Thyroid gland (tissue), 4 donors: ENCODE results near the gene GCN1. TPM values are rescaled to one million over a fixed set of nuclear protein-coding genes. Genes with fewer than 3 reads are reported as not detected.

Source experiments
- DNase-seq, 2 donors: peaks; one replicate each; pipeline ENCODE4 v3.0.0-alpha.2; 2019
- H3K27ac ChIP-seq, 3 donors: fragments of 200-600 bp; sonication (generic); 1 replicate in 2 of 3; 2 replicates in 1 of 3; pipeline ENCODE4 v1.5.1; 2016 to 2019; ENCODE audit warnings: mild to moderate bottlenecking in 1 of 3, moderate library complexity in 1 of 3
- H3K27me3 ChIP-seq: fragments of 200-600 bp; sonication (generic); one replicate; pipeline ENCODE4 v1.5.1; 2019
- H3K36me3 ChIP-seq, 2 donors: fragments of 200-600 bp; sonication (generic); one replicate each; pipeline ENCODE4 v1.5.1; 2016 to 2019
- H3K4me1 ChIP-seq, 2 donors: fragments of 200-600 bp; sonication (generic); one replicate each; pipeline ENCODE4 v1.5.1; 2017 to 2019
- H3K4me3 ChIP-seq, 3 donors: fragments of 200-600 bp; sonication (generic); replicated peaks in 1 of 3; 1 replicate in 2 of 3; 2 replicates in 1 of 3; pipeline ENCODE4 v1.5.1; 2016; ENCODE audit warnings: mild to moderate bottlenecking in 1 of 3
- H3K9me3 ChIP-seq: fragments of 200-600 bp; sonication (generic); one replicate; pipeline ENCODE4 v1.5.1; 2017
- POLR2A ChIP-seq, 2 donors: fragments of 450-650 bp; IDR thresholded peaks; one replicate each; pipeline ENCODE4 v1.6.1; 2017; ENCODE audit warnings: antibody characterized with exemption in 2 of 2, mild to moderate bottlenecking in 2 of 2, moderate library complexity in 1 of 2
- whole genome bisulfite sequencing, 2 donors: methylation state at CpG; one replicate each; pipeline ENCODE4 v1.1.5; 2017; 5-methylcytosine and 5-hydroxymethylcytosine counted together
- intact Hi-C: fragments of 100-400 bp; cut with DNase I; formaldehyde crosslinking; loops from one replicate; pipeline ENCODE4 v1.15.1; 2023
- total RNA-seq, 4 donors: library from RNA; depleted of rRNA; stranded (reverse); fragments of >200 nt; gene quantifications; one replicate each; pipeline ENCODE4 v1.2.3, GENCODE V29; 2016
- TF ChIP-seq, protein P1 (sequence below), 6 experiments: fragments of 200-600 bp in 3 of 6; fragments of 450-650 bp in 3 of 6; sonication (generic) in 3 of 6; IDR thresholded peaks; one replicate each; pipeline ENCODE4 v1.5.1; 2016 to 2019; ENCODE audit warnings: antibody characterized with exemption in 6 of 6, mild to moderate bottlenecking in 2 of 6, inconsistent platforms in 1 of 6, moderate library complexity in 1 of 6

The GCN1 gene
- total RNA-seq, 4 donors from 2014 or later: 44.6 to 111 (median 73.6) TPM

DNA sequence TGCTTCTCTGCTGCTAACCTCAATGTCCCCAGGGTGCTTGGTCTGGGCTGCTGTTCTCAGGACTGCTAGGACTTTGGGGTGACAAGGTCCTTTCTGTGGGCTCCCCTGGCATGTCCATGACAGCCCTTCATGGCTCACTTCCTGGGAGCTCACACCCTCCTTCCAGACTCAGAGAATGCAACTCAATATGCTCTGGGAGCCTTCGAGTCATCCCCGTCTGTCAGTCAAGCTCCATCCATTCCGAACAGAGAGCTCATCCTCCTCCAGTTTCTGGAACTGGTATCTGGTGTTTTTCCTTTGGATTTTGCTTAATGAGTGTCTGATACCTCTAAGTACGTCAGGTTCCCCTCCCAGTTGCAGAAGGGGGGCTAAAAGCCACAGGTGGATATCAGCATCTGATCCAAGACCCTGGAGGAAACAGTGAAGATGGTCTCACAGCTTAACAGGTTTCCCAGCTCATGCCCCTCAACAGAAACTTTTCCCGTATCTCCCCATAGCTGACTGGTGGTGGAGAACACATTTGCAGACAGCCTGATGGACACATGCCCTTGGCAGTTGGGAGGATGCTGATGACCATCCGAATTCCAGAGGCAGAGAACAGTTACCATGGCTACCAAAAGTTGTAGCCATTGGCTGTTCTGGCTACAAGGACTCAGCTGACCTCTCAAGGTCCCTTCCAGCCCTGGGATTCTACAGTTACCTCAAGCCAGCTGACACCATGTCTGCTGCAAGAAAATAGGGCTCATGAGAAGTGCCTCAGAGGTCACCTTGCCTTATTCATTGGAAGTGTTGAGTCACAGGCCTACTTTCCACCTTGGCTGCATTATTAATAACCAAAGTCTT lies 68.5 kb downstream of the GCN1 start:
- 83 to 97% methylated on average over 5 to 6 of the region's 6 CpGs for WGBS, 2 donors
- TF ChIP-seq, protein P1, sequence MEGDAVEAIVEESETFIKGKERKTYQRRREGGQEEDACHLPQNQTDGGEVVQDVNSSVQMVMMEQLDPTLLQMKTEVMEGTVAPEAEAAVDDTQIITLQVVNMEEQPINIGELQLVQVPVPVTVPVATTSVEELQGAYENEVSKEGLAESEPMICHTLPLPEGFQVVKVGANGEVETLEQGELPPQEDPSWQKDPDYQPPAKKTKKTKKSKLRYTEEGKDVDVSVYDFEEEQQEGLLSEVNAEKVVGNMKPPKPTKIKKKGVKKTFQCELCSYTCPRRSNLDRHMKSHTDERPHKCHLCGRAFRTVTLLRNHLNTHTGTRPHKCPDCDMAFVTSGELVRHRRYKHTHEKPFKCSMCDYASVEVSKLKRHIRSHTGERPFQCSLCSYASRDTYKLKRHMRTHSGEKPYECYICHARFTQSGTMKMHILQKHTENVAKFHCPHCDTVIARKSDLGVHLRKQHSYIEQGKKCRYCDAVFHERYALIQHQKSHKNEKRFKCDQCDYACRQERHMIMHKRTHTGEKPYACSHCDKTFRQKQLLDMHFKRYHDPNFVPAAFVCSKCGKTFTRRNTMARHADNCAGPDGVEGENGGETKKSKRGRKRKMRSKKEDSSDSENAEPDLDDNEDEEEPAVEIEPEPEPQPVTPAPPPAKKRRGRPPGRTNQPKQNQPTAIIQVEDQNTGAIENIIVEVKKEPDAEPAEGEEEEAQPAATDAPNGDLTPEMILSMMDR (IDR thresholded peaks at IDR 0.05): no peak
- peak in 1 of 2 donors; percentile 8 for TF ChIP-seq POLR2A (IDR thresholded peaks at IDR 0.05)
- no peak overlapping the region for H3K27ac ChIP-seq
- no peaks in the 10 kb centered on the region for H3K4me1 ChIP-seq
- DNase-seq: no peak
- intact Hi-C loops: no loop called here
- H3K4me3 ChIP-seq: no peak overlapping the region
- no peaks in the 10 kb centered on the region for H3K9me3 ChIP-seq
- peaks cover 48 to 49% of the 10 kb centered on the region in 2 donors for H3K36me3 ChIP-seq
- no peaks in the 10 kb centered on the region for H3K27me3 ChIP-seq

- intact Hi-C loops: no loop called here
- H3K9me3 ChIP-seq: no peaks in the 10 kb centered on the region
- DNase-seq: no peak
- H3K4me3 ChIP-seq: no peak overlapping the region
- H3K4me1 ChIP-seq: no peaks in the 10 kb centered on the region
- 85 to 90% methylated on average over 4 of the region's 4 CpGs for WGBS, 2 donors
- H3K27ac ChIP-seq: no peak overlapping the region
- H3K27me3 ChIP-seq: no peaks in the 10 kb centered on the region
- H3K36me3 ChIP-seq: peaks cover 38 to 39% of the 10 kb centered on the region in 2 donors
- TF ChIP-seq, protein P1 (IDR thresholded peaks at IDR 0.05): no peak
- no peak for TF ChIP-seq POLR2A (IDR thresholded peaks at IDR 0.05)
Observed at GRCh38 chr12:120125029-120125428, 69.5 kb downstream of the GCN1 start.

DNA sequence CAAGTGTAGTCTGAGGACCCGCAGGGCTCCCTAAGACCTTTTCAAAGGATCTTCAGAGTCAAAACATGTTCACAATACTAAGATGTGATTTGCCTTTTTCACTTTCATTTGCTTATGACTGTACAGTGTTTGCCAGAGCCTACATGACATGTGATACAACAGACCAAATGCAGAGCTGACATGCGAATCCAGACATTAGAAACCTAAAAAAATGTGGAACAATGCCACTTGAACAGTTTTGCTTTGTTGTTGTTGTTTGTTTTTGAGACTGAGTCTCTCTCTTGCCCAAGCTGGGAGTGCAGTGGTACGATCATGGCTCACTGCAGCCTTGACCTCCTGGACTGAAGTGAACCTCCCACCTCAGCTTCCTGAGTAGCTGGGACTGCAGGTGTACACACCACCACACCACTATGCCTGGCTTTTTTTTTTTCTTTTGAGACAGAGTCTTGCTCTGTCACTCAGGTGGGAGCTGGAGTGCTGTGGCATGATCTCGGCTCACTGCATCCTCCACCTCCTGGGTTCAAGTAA lies 72.7 kb downstream of the GCN1 start:
- H3K27ac ChIP-seq: no peak overlapping the region
- peaks cover 12 to 14% of the 10 kb centered on the region in 2 donors for H3K4me1 ChIP-seq
- H3K9me3 ChIP-seq: no peaks in the 10 kb centered on the region
- 53 to 65% methylated on average over 4 of the region's 4 CpGs for WGBS, 2 donors
- peaks cover 6 to 7% of the 10 kb centered on the region in 2 donors for H3K36me3 ChIP-seq
- intact Hi-C loops: no loop called here
- H3K4me3 ChIP-seq: no peak overlapping the region
- no peak for DNase-seq
- TF ChIP-seq POLR2A (IDR thresholded peaks at IDR 0.05): no peak
- TF ChIP-seq, protein P1 (IDR thresholded peaks at IDR 0.05): no peak
- H3K27me3 ChIP-seq: no peaks in the 10 kb centered on the region

DNA sequence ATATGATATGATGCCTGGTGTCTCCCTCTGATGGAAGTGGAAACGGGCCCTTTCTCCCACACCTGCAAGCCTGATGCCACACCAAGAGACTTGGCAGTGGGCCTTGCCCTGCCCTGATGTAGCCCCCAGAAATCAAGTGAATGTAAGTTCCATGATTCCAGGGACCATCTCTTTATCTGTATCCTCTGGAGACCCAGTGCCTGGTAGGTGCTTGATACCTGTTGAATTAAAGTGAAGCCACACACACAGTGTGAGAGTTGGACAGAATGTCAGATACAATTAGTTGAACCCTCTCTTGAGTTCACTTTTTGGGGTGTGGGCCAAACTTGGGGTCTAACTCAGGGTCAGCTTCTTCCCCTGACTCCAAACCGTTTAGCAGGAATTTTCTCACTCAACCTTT lies 73.2 kb downstream of the GCN1 start:
- Histone ChIP-seq H3K4me1 (peaks cover 12 to 14% of the 10 kb centered on the region in 2 donors), H3K27me3 (no peaks in the 10 kb centered on the region), H3K4me3 (no peak overlapping the region), H3K27ac (no peak overlapping the region), H3K9me3 (no peaks in the 10 kb centered on the region), H3K36me3 (peaks cover 1 to 4% of the 10 kb centered on the region in 2 donors)
- intact Hi-C loops: no loop called here
- WGBS, 2 donors: 67 to 72% methylated on average over 2 of the region's 2 CpGs
- no peak for TF ChIP-seq POLR2A (IDR thresholded peaks at IDR 0.05)
- TF ChIP-seq, protein P1 (IDR thresholded peaks at IDR 0.05): no peak
- DNase-seq: no peak
